ENCODE results near the gene ZNF678.

ZNF678 gene

DNA sequence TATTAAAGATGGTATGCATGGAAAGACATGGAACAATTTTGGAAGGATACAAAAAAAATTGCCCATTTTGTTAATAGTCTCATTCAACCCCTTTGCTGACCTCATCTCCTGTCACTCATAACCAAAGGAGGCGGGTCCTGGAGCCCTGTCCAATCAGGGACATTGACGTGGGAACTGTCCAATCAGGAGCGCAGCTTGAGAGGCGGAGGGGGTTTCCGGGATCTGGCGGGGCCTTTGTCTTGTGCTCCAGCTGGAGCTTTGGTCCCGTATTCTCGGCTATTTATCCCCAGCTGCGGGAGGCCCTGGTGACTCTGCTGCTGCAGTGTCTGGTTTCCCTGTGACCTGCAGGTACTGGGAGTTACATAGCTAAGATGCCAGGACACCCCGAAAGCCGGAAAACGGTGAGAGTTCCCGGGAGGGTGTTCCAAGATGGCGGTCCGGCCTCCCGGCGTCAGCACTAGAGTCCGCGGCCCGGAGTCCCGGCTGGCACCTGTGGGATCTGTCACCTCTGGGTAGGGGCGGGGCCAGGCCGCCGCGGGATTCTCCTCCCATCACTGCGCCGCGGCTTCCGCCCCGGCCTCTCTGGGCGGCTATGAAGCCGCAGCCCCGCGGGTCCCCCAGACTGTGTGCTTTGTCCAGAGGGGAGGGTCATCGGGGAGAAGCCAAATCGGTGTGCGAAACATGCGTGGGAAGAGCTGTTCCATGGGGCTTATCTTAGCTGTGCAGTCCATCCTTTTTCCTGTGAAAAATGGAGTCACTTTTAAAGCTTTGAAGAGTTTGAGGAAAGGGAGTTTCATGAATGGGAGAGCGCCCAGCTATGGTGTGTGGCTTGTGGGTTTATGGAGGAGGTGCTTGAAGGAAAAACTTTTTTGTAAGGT is at the start of gene ZNF678 (continued):
- TF ChIP-seq ZFHX2 (tag by site-specific recombination; conservative IDR thresholded peaks at IDR 0.05), result peak; percentile 62
- peak; percentile 80 for TF ChIP-seq ZNF423 (tag by site-specific recombination; IDR thresholded peaks at IDR 0.05)
- no peak for TF ChIP-seq AEBP2 (tag by site-specific recombination; IDR thresholded peaks at IDR 0.05; ENCODE audit: borderline replicate concordance)
- no peak for TF ChIP-seq ZNF266 (tag by site-specific recombination; IDR thresholded peaks at IDR 0.05; ENCODE audit: low read depth)
- TF ChIP-seq ZNF747 (tag by site-specific recombination; IDR thresholded peaks at IDR 0.05), result no peak
- TF ChIP-seq ZNF274 (IDR thresholded peaks at IDR 0.05; ENCODE audit: low read length), result no peak
- no peak for TF ChIP-seq ZNF274 (tag by site-specific recombination; IDR thresholded peaks at IDR 0.05; ENCODE audit: borderline replicate concordance)
- TF ChIP-seq TSHZ1 (tag by site-specific recombination; IDR thresholded peaks at IDR 0.05; ENCODE audit: borderline replicate concordance), result no peak
- no peak for TF ChIP-seq ZNF211 (tag by site-specific recombination; IDR thresholded peaks at IDR 0.05; ENCODE audit: low read depth)
- no peak for TF ChIP-seq ZNF529 (tag by site-specific recombination; IDR thresholded peaks at IDR 0.05; ENCODE audit: insufficient replicate concordance)
- no peak for TF ChIP-seq ZNF488 (tag by site-specific recombination; IDR thresholded peaks at IDR 0.05)
- peak; percentile 73 for TF ChIP-seq ZIC2 (tag by site-specific recombination; IDR thresholded peaks at IDR 0.05)
- TF ChIP-seq, protein P1, sequence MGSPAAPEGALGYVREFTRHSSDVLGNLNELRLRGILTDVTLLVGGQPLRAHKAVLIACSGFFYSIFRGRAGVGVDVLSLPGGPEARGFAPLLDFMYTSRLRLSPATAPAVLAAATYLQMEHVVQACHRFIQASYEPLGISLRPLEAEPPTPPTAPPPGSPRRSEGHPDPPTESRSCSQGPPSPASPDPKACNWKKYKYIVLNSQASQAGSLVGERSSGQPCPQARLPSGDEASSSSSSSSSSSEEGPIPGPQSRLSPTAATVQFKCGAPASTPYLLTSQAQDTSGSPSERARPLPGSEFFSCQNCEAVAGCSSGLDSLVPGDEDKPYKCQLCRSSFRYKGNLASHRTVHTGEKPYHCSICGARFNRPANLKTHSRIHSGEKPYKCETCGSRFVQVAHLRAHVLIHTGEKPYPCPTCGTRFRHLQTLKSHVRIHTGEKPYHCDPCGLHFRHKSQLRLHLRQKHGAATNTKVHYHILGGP (tag by site-specific recombination; IDR thresholded peaks at IDR 0.05), result no peak
- TF ChIP-seq, protein P2, sequence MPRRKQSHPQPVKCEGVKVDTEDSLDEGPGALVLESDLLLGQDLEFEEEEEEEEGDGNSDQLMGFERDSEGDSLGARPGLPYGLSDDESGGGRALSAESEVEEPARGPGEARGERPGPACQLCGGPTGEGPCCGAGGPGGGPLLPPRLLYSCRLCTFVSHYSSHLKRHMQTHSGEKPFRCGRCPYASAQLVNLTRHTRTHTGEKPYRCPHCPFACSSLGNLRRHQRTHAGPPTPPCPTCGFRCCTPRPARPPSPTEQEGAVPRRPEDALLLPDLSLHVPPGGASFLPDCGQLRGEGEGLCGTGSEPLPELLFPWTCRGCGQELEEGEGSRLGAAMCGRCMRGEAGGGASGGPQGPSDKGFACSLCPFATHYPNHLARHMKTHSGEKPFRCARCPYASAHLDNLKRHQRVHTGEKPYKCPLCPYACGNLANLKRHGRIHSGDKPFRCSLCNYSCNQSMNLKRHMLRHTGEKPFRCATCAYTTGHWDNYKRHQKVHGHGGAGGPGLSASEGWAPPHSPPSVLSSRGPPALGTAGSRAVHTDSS (tag by site-specific recombination; IDR thresholded peaks at IDR 0.05), result no peak
- TF ChIP-seq KLF9 (tag by site-specific recombination; IDR thresholded peaks at IDR 0.05; ENCODE audit: low read depth), result no peak; the same call in 1 of the 2 replicates
- peak; percentile 69 for TF ChIP-seq KLF10 (tag by site-specific recombination; IDR thresholded peaks at IDR 0.05)
- no peak for TF ChIP-seq ZNF239 (tag by site-specific recombination; IDR thresholded peaks at IDR 0.05)
- no peak for TF ChIP-seq MYNN (tag by site-specific recombination; IDR thresholded peaks at IDR 0.05; ENCODE audit: borderline replicate concordance)
- no peak for TF ChIP-seq ZNF624 (tag by site-specific recombination; IDR thresholded peaks at IDR 0.05)
- TF ChIP-seq ZNF341 (tag by site-specific recombination; IDR thresholded peaks at IDR 0.05; ENCODE audit: low read depth), result peak; percentile 97
- TF ChIP-seq ZNF610 (tag by site-specific recombination; IDR thresholded peaks at IDR 0.05; ENCODE audit: borderline replicate concordance), result peak; percentile 85; the same call in 1 of the 2 replicates
- TF ChIP-seq ZNF366 (tag by site-specific recombination; conservative IDR thresholded peaks at IDR 0.05), result peak; percentile 58; the same call in 1 of the 2 replicates
- peak; percentile 99 for TF ChIP-seq ZNF660 (tag by site-specific recombination; IDR thresholded peaks at IDR 0.05)
- TF ChIP-seq ZBTB20 (tag by site-specific recombination; IDR thresholded peaks at IDR 0.05), result peak; percentile 90
- TF ChIP-seq ZNF510 (tag by site-specific recombination; IDR thresholded peaks at IDR 0.05; ENCODE audit: insufficient replicate concordance), result peak; percentile 2
- no peak for TF ChIP-seq ZNF548 (tag by site-specific recombination; IDR thresholded peaks at IDR 0.05)
- TF ChIP-seq FEZF1 (tag by site-specific recombination; IDR thresholded peaks at IDR 0.05), result no peak
- TF ChIP-seq SETDB1 (IDR thresholded peaks at IDR 0.05; ENCODE audit: insufficient read length, low read length), result peak; percentile 84
- TF ChIP-seq, protein P3, sequence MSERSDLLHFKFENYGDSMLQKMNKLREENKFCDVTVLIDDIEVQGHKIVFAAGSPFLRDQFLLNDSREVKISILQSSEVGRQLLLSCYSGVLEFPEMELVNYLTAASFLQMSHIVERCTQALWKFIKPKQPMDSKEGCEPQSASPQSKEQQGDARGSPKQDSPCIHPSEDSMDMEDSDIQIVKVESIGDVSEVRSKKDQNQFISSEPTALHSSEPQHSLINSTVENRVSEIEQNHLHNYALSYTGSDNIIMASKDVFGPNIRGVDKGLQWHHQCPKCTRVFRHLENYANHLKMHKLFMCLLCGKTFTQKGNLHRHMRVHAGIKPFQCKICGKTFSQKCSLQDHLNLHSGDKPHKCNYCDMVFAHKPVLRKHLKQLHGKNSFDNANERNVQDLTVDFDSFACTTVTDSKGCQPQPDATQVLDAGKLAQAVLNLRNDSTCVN (tag by site-specific recombination; optimal IDR thresholded peaks at IDR 0.05), result peak; percentile 53
